Liver (tissue), 3 donors: ENCODE data around the gene CDKN1A.
A peak's percentile ranks its signal among the peaks of the same experiment; 100 is the strongest.

Experiments
- RXRA ChIP-seq, 2 donors: IDR thresholded peaks; 2 replicates each; pipeline ENCODE4 v1.6.1; 2017 to 2018; ENCODE audit warnings: antibody characterized with exemption in 2 of 2, mild to moderate bottlenecking in 1 of 2
- SP1 ChIP-seq: IDR thresholded peaks from 2 replicates; pipeline ENCODE4 v1.6.1; 2018; ENCODE audit warnings: antibody characterized with exemption, mild to moderate bottlenecking
- YY1 ChIP-seq: IDR thresholded peaks from 2 replicates; pipeline ENCODE4 v1.6.1; 2016; ENCODE audit warnings: antibody characterized with exemption, mild to moderate bottlenecking
- TF ChIP-seq, protein P1 (sequence below): fragments of 150-350 bp; IDR thresholded peaks from 2 replicates; pipeline ENCODE4 v1.5.1; 2017; ENCODE audit warnings: improper control_type of control experiment, low read depth, low read length; ENCODE audit not compliant: missing input control
- TF ChIP-seq, protein P2 (sequence below): IDR thresholded peaks from 2 replicates; pipeline ENCODE4 v1.6.1; 2016; ENCODE audit warnings: antibody characterized with exemption
- donor health status: healthy.
- donor health status: healthy.

DNA sequence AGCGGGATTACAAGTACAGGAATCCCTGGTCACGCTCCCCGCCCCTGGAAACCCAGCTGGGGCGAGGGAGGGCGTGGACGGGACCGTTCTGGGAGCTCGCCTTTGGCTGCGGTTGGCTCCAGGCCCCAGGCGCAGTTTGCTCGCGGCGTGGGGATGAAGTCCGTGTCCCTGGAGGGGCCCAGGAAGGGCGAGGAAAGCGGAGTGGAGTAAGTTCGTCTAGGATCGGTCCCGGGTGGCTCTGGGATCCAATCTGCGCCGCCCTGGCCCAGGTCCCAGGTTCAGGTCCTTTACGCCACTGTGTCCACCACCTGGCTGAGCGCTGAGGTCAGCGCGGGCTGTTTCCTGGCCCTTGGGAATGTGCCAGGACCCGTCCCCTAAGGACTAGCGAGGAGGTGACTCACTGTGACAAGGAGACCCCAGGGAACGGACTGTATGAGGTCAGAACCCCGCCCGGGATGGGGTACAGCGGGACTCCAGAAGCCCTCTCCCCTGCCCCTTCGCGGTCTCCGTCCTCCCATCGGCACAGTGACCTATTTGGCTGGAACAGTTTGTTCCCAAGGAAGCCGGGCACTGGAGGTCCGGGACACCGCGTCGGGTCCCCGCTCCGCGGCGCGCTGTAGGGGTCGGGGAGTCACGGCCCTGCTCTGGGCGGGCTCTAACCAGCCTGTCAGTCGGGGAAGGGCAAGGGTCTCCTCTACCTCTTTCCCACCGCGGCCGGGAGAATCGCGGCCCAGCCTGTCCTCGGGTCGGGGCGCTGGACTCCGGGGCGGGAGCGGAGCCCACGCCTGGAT is 724 bp downstream of the CDKN1A start:
- TF ChIP-seq YY1 (no peak), SP1 (peak; percentile 64), RXRA (IDR thresholded peaks at IDR 0.05) (peak; percentile 66 to 71)
- TF ChIP-seq, protein P1, sequence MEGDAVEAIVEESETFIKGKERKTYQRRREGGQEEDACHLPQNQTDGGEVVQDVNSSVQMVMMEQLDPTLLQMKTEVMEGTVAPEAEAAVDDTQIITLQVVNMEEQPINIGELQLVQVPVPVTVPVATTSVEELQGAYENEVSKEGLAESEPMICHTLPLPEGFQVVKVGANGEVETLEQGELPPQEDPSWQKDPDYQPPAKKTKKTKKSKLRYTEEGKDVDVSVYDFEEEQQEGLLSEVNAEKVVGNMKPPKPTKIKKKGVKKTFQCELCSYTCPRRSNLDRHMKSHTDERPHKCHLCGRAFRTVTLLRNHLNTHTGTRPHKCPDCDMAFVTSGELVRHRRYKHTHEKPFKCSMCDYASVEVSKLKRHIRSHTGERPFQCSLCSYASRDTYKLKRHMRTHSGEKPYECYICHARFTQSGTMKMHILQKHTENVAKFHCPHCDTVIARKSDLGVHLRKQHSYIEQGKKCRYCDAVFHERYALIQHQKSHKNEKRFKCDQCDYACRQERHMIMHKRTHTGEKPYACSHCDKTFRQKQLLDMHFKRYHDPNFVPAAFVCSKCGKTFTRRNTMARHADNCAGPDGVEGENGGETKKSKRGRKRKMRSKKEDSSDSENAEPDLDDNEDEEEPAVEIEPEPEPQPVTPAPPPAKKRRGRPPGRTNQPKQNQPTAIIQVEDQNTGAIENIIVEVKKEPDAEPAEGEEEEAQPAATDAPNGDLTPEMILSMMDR = no peak
- TF ChIP-seq, protein P2, sequence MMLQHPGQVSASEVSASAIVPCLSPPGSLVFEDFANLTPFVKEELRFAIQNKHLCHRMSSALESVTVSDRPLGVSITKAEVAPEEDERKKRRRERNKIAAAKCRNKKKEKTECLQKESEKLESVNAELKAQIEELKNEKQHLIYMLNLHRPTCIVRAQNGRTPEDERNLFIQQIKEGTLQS = no peak
